ENCODE measurements around the gene ZNF236.

The ZNF236 gene

GRCh38 chr18:76821356-76821874 lies 942 bp upstream of the ZNF236 start:
- DNase-seq (ENCODE audit: low read depth): no peak

- peak; percentile 65 for DNase-seq (ENCODE audit: low read depth)
Measured at GRCh38 chr18:76821875-76822505, 367 bp upstream of the ZNF236 start.

- no peak for DNase-seq (ENCODE audit: low read depth)
Measured at GRCh38 chr18:76823161-76823538, 793 bp downstream of the ZNF236 start.

GRCh38 chr18:76823587-76824011 lies 1.2 kb downstream of the ZNF236 start:
- no peak for DNase-seq (ENCODE audit: low read depth)

GRCh38 chr18:76824145-76824676 lies 1.9 kb downstream of the ZNF236 start:
- DNase-seq (ENCODE audit: low read depth): no peak

- no peak for DNase-seq (ENCODE audit: low read depth)
Measured at GRCh38 chr18:76824754-76825153, 2.4 kb downstream of the ZNF236 start.

- peak; percentile 41 for DNase-seq (ENCODE audit: low read depth)
Measured at GRCh38 chr18:76827205-76828200, 5.1 kb downstream of the ZNF236 start.

- DNase-seq (ENCODE audit: low read depth): no peak
Measured at GRCh38 chr18:76834379-76834778, 12.0 kb downstream of the ZNF236 start.

GRCh38 chr18:76835380-76835779 lies 13.0 kb downstream of the ZNF236 start:
- DNase-seq (ENCODE audit: low read depth): no peak

GRCh38 chr18:76837071-76837470 lies 14.7 kb downstream of the ZNF236 start:
- DNase-seq (ENCODE audit: low read depth): no peak

- no peak for DNase-seq (ENCODE audit: low read depth)
Measured at GRCh38 chr18:76838182-76838581, 15.8 kb downstream of the ZNF236 start.

GRCh38 chr18:76839086-76839794 lies 16.9 kb downstream of the ZNF236 start:
- DNase-seq (ENCODE audit: low read depth): peak; percentile 25

GRCh38 chr18:76842837-76843530 lies 20.6 kb downstream of the ZNF236 start:
- no peak for DNase-seq (ENCODE audit: low read depth)

GRCh38 chr18:76844144-76844543 lies 21.8 kb downstream of the ZNF236 start:
- no peak for DNase-seq (ENCODE audit: low read depth)

- DNase-seq (ENCODE audit: low read depth): peak; percentile 19
Measured at GRCh38 chr18:76844742-76845477, 22.6 kb downstream of the ZNF236 start.

- DNase-seq (ENCODE audit: low read depth): no peak
Measured at GRCh38 chr18:76846217-76846616, 23.9 kb downstream of the ZNF236 start.

- no peak for DNase-seq (ENCODE audit: low read depth)
Measured at GRCh38 chr18:76847916-76848315, 25.6 kb downstream of the ZNF236 start.

GRCh38 chr18:76850112-76850511 lies 27.8 kb downstream of the ZNF236 start:
- no peak for DNase-seq (ENCODE audit: low read depth)

- no peak for DNase-seq (ENCODE audit: low read depth)
Measured at GRCh38 chr18:76855594-76855993, 33.2 kb downstream of the ZNF236 start.

GRCh38 chr18:76857476-76857875 lies 35.1 kb downstream of the ZNF236 start:
- no peak for DNase-seq (ENCODE audit: low read depth)
